GDM1 (cell line): ENCODE data around the gene NUDT4B.
"Not testable (repeated sequence)": the region's sequence is repeated elsewhere in the genome, so short reads cannot be mapped to it uniquely, and the experiment has no call there.

Experiments used
- DNase-seq: peaks from one replicate; lab custom pipeline; 2025; lab: John Stamatoyannopoulos, UW

Gene NUDT4B

GRCh38 chr1:148748563-148749334, at the start of gene NUDT4B:
Gene NUDT4B, plus strand, starts transcription at chr1:148748774. Its CDS starts 179 bp downstream, at chr1:148748953.
- not testable (repeated sequence) for DNase-seq

- DNase-seq: not testable (repeated sequence)
These were observed 49.2 kb upstream of the NUDT4B start for GRCh38 chr1:148699357-148699756.

GRCh38 chr1:148702242-148702641, 46.3 kb upstream of the NUDT4B start:
- DNase-seq: not testable (repeated sequence)

GRCh38 chr1:148703973-148704591, 44.5 kb upstream of the NUDT4B start:
- DNase-seq: not testable (repeated sequence)

GRCh38 chr1:148705316-148705948, 43.1 kb upstream of the NUDT4B start:
- not testable (repeated sequence) for DNase-seq

- DNase-seq: not testable (repeated sequence)
These were observed 39.7 kb upstream of the NUDT4B start for GRCh38 chr1:148708779-148709333.

- DNase-seq: not testable (repeated sequence)
These were observed 37.6 kb upstream of the NUDT4B start for GRCh38 chr1:148710772-148711523.

- not testable (repeated sequence) for DNase-seq
These were observed 36.2 kb upstream of the NUDT4B start for GRCh38 chr1:148712353-148712752.

- DNase-seq: not testable (repeated sequence)
These were observed 33.1 kb upstream of the NUDT4B start for GRCh38 chr1:148715518-148715917.

GRCh38 chr1:148716966-148717520, 31.5 kb upstream of the NUDT4B start:
- not testable (repeated sequence) for DNase-seq

- DNase-seq: not testable (repeated sequence)
These were observed 27.7 kb upstream of the NUDT4B start for GRCh38 chr1:148720918-148721317.

- not testable (repeated sequence) for DNase-seq
These were observed 25.8 kb upstream of the NUDT4B start for GRCh38 chr1:148722758-148723157.

- not testable (repeated sequence) for DNase-seq
These were observed 25.1 kb upstream of the NUDT4B start for GRCh38 chr1:148723515-148723914.

- DNase-seq: not testable (repeated sequence)
These were observed 23.7 kb upstream of the NUDT4B start for GRCh38 chr1:148724872-148725271.

- DNase-seq: not testable (repeated sequence)
These were observed 20.7 kb upstream of the NUDT4B start for GRCh38 chr1:148727862-148728261.

- not testable (repeated sequence) for DNase-seq
These were observed 19.4 kb upstream of the NUDT4B start for GRCh38 chr1:148729128-148729527.

GRCh38 chr1:148729541-148729940, 19.0 kb upstream of the NUDT4B start:
- DNase-seq: not testable (repeated sequence)

GRCh38 chr1:148732277-148732676, 16.3 kb upstream of the NUDT4B start:
- not testable (repeated sequence) for DNase-seq

- not testable (repeated sequence) for DNase-seq
These were observed 14.8 kb upstream of the NUDT4B start for GRCh38 chr1:148733585-148734310.

GRCh38 chr1:148734311-148734662, 14.3 kb upstream of the NUDT4B start:
- DNase-seq: not testable (repeated sequence)

GRCh38 chr1:148735538-148735937, 13.0 kb upstream of the NUDT4B start:
- DNase-seq: not testable (repeated sequence)
